Glutamatergic neuron (in vitro differentiated cells): ENCODE results near the gene CFAP43. TPM values are rescaled to one million over a fixed set of nuclear protein-coding genes. Genes with fewer than 3 reads are reported as not detected.
"Not testable (repeated sequence)": the region's sequence is repeated elsewhere in the genome, so short reads cannot be mapped to it uniquely, and the experiment has no call there.

ENCODE experiments used
- DNase-seq: peaks from one replicate; pipeline ENCODE4 v3.0.0; 2022
- H3K27ac Mint-ChIP-seq: one replicate; pipeline ENCODE4 v1.8.0; 2020; ENCODE audit warnings: mild to moderate bottlenecking, mixed read lengths, inconsistent platforms; ENCODE audit not compliant: unreplicated experiment
- H3K27me3 Mint-ChIP-seq: one replicate; pipeline ENCODE4 v1.8.0; 2020; ENCODE audit warnings: mild to moderate bottlenecking, moderate library complexity, mixed read lengths, inconsistent platforms; ENCODE audit not compliant: unreplicated experiment
- H3K36me3 Mint-ChIP-seq: one replicate; pipeline ENCODE4 v1.8.0; 2020; ENCODE audit warnings: mild to moderate bottlenecking, mixed read lengths, inconsistent platforms; ENCODE audit not compliant: unreplicated experiment
- H3K4me1 Mint-ChIP-seq: one replicate; pipeline ENCODE4 v1.8.0; 2020; ENCODE audit warnings: mild to moderate bottlenecking, low read depth, mixed read lengths, inconsistent platforms; ENCODE audit not compliant: unreplicated experiment
- H3K4me3 Mint-ChIP-seq: one replicate; pipeline ENCODE4 v1.8.0; 2020; ENCODE audit warnings: mild to moderate bottlenecking, mixed read lengths, inconsistent platforms; ENCODE audit not compliant: unreplicated experiment
- H3K9me3 Mint-ChIP-seq: one replicate; pipeline ENCODE4 v1.8.0; 2020; ENCODE audit warnings: mild to moderate bottlenecking, moderate library complexity, mixed read lengths, inconsistent platforms; ENCODE audit not compliant: unreplicated experiment
- total RNA-seq: library from RNA; stranded (reverse); fragmentation: NEBNext Ultra II Directional; extraction: Animal tissue kit (Norgen Biotek cat#: 25700); gene quantifications from one replicate; pipeline ENCODE4 v1.2.1, GENCODE V29; 2021; ENCODE audit not compliant: unreplicated experiment
- TF ChIP-seq, protein P1 (sequence below): fragments of 200-600 bp; sonication (generic); IDR thresholded peaks from one replicate; pipeline ENCODE4 v1.5.0; 2021; ENCODE audit not compliant: partially characterized antibody, unreplicated experiment

The CFAP43 gene
- total RNA-seq, 1 donor from 2014 or later, result 0.44 TPM

DNA sequence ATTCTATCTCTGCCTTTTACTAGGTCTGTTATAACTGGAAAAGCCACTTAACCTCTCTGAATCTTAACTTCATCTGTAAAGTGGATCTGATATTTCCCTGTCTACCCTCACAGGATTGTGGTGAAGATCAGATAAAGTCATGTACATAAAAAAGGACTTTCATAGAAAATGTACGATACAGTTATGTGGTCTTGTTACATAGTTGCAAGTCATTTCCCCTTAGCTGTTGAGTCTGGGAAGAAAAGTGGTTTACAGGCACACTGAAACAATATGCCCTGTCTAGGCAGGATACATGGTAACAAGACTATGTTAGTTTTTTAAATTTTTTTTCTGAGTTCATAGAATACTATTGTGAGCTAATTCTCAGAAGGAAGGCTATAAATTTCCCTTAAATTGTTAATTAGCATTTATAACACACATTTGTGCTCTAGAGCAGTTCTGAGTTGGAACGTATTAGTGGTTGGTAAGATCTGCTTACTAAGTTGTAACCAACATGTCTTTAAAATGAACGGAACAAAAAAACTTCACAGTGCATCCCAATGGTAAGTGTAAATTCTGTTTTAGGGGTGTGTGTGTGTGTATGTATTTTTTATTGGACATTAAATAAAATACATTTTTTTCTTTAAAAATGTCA lies 15.5 kb upstream of the CFAP43 start:
- no peak overlapping the region for H3K4me3 Mint-ChIP-seq
- TF ChIP-seq, protein P1, sequence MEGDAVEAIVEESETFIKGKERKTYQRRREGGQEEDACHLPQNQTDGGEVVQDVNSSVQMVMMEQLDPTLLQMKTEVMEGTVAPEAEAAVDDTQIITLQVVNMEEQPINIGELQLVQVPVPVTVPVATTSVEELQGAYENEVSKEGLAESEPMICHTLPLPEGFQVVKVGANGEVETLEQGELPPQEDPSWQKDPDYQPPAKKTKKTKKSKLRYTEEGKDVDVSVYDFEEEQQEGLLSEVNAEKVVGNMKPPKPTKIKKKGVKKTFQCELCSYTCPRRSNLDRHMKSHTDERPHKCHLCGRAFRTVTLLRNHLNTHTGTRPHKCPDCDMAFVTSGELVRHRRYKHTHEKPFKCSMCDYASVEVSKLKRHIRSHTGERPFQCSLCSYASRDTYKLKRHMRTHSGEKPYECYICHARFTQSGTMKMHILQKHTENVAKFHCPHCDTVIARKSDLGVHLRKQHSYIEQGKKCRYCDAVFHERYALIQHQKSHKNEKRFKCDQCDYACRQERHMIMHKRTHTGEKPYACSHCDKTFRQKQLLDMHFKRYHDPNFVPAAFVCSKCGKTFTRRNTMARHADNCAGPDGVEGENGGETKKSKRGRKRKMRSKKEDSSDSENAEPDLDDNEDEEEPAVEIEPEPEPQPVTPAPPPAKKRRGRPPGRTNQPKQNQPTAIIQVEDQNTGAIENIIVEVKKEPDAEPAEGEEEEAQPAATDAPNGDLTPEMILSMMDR, result no peak

DNA sequence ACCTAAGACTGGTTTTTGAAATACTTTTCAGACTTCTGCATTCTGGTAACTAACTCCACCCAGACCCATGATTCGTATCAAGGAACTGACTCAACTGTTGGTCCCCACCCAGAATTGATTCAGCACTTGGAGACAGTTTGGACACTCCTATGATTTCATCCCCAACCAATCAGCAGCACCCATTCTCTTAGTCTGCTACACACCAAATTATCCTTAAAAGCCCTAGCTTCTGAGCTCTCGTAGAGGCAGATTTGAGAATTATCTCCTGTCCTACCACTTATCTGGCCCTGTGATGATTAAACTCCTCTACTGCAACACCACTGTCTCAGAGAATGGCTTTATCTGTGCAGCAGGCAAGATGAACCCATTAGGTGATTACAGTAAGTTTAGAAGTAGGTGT lies 14.8 kb upstream of the CFAP43 start:
- Mint-ChIP-seq H3K4me3 (no peak overlapping the region), H3K27me3 (no peaks in the 10 kb centered on the region), H3K36me3 (peaks cover 8% of the 10 kb centered on the region), H3K4me1 (no peaks in the 10 kb centered on the region), H3K27ac (no peak overlapping the region), H3K9me3 (peaks cover 2% of the 10 kb centered on the region)
- DNase-seq, result no peak
- TF ChIP-seq, protein P1, result no peak

More for the DNA sequence above, 15.5 kb upstream of the CFAP43 start:
- Mint-ChIP-seq H3K4me1 (peaks cover 2% of the 10 kb centered on the region), H3K27ac (no peak overlapping the region), H3K9me3 (peaks cover 2% of the 10 kb centered on the region), H3K27me3 (no peaks in the 10 kb centered on the region), H3K36me3 (peaks cover 8% of the 10 kb centered on the region)
- no peak for DNase-seq

DNA sequence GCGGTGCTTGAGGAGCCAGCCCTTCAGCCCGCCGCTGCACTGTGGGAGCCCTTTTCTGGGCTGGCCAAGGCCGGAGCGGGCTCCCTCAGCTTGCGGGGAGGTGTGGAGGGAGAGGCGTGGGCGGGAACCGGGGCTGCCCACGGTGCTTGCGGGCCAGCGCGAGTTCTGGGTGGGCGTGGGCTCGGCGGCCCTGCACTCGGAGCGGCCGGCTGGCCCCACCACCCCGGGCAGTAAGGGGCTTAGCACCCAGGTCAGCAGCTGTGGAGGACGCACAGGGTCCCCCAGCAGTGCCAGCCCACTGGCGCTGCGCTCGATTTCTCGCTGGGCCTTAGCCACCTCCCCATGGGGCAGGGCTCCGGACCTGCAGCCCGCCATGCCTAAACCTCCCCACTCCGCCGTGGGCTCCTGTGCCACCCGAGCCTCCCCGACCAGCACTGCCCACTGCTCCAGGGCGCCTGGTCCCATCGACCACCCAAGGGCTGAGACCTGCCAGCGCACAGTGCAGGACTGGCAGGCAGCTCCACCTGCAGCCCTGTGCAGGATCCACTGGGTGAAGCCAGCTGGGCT lies 13.0 kb upstream of the CFAP43 start:
- H3K36me3 Mint-ChIP-seq, result peaks cover 8% of the 10 kb centered on the region
- no peaks in the 10 kb centered on the region for H3K4me1 Mint-ChIP-seq
- DNase-seq, result no peak
- peaks cover 2% of the 10 kb centered on the region for H3K9me3 Mint-ChIP-seq
- H3K4me3 Mint-ChIP-seq, result no peak overlapping the region
- no peak overlapping the region for H3K27ac Mint-ChIP-seq
- H3K27me3 Mint-ChIP-seq, result no peaks in the 10 kb centered on the region
- TF ChIP-seq, protein P1, result no peak

DNA sequence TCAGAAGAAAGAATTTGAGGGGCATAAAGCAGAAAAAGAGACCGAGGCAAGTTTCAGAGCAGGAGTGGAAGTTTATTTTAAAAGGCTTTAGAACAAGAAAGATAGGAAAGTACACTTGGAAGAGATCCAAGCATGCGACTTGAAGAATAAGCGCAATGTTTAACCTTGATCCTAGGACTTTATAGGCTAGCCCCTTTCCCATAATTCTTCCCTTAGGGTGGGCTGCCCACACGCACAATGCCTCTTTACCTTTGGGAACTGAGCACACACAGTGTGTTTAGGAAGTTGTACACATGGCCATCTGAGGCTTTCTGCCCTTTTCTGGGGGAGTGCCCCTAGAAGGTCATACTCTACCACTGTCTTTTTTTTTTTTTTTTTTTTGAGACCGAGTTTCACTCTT lies 11.3 kb upstream of the CFAP43 start:
- H3K9me3 Mint-ChIP-seq, result no peaks in the 10 kb centered on the region
- peaks cover 8% of the 10 kb centered on the region for H3K36me3 Mint-ChIP-seq
- TF ChIP-seq, protein P1, result no peak
- H3K4me3 Mint-ChIP-seq, result no peak overlapping the region
- H3K27ac Mint-ChIP-seq, result no peak overlapping the region
- no peaks in the 10 kb centered on the region for H3K27me3 Mint-ChIP-seq
- no peaks in the 10 kb centered on the region for H3K4me1 Mint-ChIP-seq
- no peak for DNase-seq

DNA sequence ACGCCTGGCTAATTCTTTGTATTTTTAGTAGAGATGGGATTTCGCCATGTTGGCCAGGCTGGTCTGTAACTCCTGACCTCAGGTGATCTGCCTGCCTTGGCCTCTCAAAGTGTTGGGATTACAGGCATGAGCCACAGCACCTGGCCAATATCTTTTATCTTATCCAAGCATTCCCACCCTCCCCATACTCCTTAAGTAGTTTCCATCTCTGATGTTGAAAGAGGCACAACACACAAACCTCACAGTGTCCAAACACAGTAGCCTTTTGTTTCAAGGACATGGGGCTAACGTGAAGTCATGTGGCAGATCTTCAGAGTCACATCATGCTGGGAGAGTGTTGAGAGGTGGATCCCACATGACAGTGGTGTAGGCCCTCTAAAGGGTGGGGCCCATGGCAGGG lies 10.8 kb upstream of the CFAP43 start:
- H3K36me3 Mint-ChIP-seq, H3K4me3 Mint-ChIP-seq, H3K27me3 Mint-ChIP-seq, H3K9me3 Mint-ChIP-seq, DNase-seq, H3K27ac Mint-ChIP-seq, H3K4me1 Mint-ChIP-seq: not testable (repeated sequence)
